ENCODE measurements around the gene OLFML2A.
A peak's percentile ranks its signal among the peaks of the same experiment; 100 is the strongest.

OLFML2A gene

GRCh38 chr9:124790301-124790700 lies 13.4 kb downstream of the OLFML2A start:
- Mint-ChIP-seq H3K4me3 (no peak overlapping the region), H3K36me3 (ENCODE audit: low read depth) (no peaks in the 10 kb centered on the region), H3K27me3 (peaks cover 10% of the 10 kb centered on the region), H3K27ac (no peak overlapping the region), H3K4me1 (ENCODE audit: low read depth) (peaks cover 5% of the 10 kb centered on the region), H3K9me3 (no peaks in the 10 kb centered on the region)
- intact Hi-C loops (cut with micrococcal nuclease), result no loop called here

GRCh38 chr9:124790801-124791505 lies 14.0 kb downstream of the OLFML2A start:
- intact Hi-C loops (cut with micrococcal nuclease), result no loop called here
- H3K27me3 Mint-ChIP-seq, result peaks cover 10% of the 10 kb centered on the region
- H3K4me1 Mint-ChIP-seq (ENCODE audit: low read depth), result peaks cover 5% of the 10 kb centered on the region
- H3K4me3 Mint-ChIP-seq, result no peak overlapping the region
- no peak overlapping the region for H3K27ac Mint-ChIP-seq
- no peaks in the 10 kb centered on the region for H3K9me3 Mint-ChIP-seq
- H3K36me3 Mint-ChIP-seq (ENCODE audit: low read depth), result no peaks in the 10 kb centered on the region

DNA sequence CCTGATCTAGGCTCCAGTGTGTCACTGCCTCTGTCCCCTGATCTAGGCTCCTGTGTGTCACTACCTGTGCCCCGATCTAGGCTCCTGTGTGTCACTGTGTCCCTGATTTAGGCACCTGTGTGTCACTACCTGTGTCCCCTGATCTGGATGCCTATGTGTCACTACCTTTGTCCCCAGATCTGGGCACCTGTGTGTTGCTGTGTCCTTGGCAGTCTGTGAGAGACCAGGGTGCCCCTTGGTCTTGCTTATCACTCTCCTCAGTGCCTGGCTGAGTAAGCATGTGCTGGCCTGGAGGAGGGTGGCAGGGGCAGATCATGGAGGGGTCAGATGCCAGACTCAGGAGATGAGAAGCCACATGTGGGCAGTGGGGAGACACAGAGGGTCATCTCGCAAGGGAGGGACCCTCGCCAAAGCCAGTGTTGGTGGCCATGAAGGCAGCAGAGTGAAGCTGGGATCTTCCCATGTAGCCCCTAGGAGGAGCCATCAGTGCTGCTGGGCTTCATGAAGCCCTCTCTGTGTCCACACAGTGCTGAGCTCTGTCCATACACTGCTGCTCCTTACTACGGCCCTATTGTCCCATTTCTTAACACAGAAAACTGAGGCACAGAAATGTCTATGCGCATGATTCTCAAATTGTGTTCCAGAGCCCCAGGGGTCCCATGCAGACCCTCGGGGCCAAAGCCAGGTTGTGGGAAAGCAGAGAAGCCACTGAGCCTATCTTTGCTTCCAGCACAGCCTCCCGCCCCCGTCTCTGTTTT lies 15.5 kb downstream of the OLFML2A start:
- intact Hi-C loops (cut with micrococcal nuclease), result no loop called here
- Mint-ChIP-seq H3K4me1 (ENCODE audit: low read depth) (peaks cover 5% of the 10 kb centered on the region), H3K36me3 (ENCODE audit: low read depth) (no peaks in the 10 kb centered on the region), H3K27me3 (peaks cover 10% of the 10 kb centered on the region), H3K4me3 (no peak overlapping the region), H3K27ac (peak overlapping the region; percentile 42), H3K9me3 (no peaks in the 10 kb centered on the region)

GRCh38 chr9:124793015-124793541 lies 16.1 kb downstream of the OLFML2A start:
- Mint-ChIP-seq H3K9me3 (no peaks in the 10 kb centered on the region), H3K4me1 (ENCODE audit: low read depth) (peaks cover 5% of the 10 kb centered on the region), H3K27me3 (peaks cover 10% of the 10 kb centered on the region), H3K36me3 (ENCODE audit: low read depth) (no peaks in the 10 kb centered on the region), H3K27ac (peak overlapping the region; percentile 42), H3K4me3 (no peak overlapping the region)
- intact Hi-C loops (cut with micrococcal nuclease), result no loop called here

GRCh38 chr9:124794902-124795491 lies 18.1 kb downstream of the OLFML2A start:
- Mint-ChIP-seq H3K9me3 (no peaks in the 10 kb centered on the region), H3K27ac (peak overlapping the region; percentile 95), H3K27me3 (peaks cover 9% of the 10 kb centered on the region), H3K4me3 (no peak overlapping the region), H3K36me3 (ENCODE audit: low read depth) (no peaks in the 10 kb centered on the region), H3K4me1 (ENCODE audit: low read depth) (peaks cover 15% of the 10 kb centered on the region)
- intact Hi-C loops (cut with micrococcal nuclease), result no loop called here

- intact Hi-C loops (cut with micrococcal nuclease), result no loop called here
- no peaks in the 10 kb centered on the region for H3K36me3 Mint-ChIP-seq (ENCODE audit: low read depth)
- no peaks in the 10 kb centered on the region for H3K9me3 Mint-ChIP-seq
- peaks cover 22% of the 10 kb centered on the region for H3K4me1 Mint-ChIP-seq (ENCODE audit: low read depth)
- H3K27me3 Mint-ChIP-seq, result peaks cover 9% of the 10 kb centered on the region
- peak overlapping the region; percentile 95 for H3K27ac Mint-ChIP-seq
- no peak overlapping the region for H3K4me3 Mint-ChIP-seq
Measured at GRCh38 chr9:124795881-124796431, 19.0 kb downstream of the OLFML2A start.

DNA sequence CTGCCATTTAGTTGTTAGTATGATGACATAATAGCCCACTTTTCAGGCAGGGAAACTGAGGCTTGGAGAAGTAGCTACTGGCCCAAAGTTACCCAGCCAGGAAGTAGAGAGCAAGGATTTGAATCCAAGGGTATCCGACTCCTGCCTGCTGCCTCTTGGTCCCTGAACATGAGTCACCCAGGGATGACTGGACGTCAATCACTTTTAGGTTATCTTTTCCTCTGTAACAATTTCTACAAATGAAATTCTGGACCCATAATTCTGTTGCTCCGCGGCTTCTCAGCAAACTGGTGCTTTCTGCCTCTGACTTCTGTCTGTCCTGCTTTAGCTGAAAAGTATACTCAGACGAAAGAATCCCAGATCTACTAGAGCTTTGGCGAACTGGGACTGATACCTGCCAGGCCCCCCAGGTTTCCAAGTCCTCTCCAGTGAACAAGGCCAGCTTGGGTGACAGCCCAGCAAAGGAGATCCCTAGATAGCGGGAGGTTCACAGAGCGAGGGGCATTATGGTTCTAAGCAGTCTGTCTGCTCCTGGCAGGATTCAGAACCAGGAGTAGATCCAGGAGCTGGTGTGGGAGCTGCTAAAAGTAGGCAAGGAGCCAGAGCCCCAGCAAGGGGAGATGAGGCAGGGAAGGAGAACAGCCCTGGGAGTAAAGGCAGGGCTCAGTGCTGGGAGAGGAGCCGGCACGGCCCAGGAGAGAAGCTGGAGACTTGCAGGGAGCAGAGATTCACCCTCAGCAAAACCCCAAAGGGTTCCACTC lies 20.6 kb downstream of the OLFML2A start:
- intact Hi-C loops (cut with micrococcal nuclease), result no loop called here
- Mint-ChIP-seq H3K9me3 (no peaks in the 10 kb centered on the region), H3K27ac (peak overlapping the region; percentile 95), H3K4me3 (no peak overlapping the region), H3K27me3 (peaks cover 5% of the 10 kb centered on the region), H3K4me1 (ENCODE audit: low read depth) (peaks cover 35% of the 10 kb centered on the region), H3K36me3 (ENCODE audit: low read depth) (no peaks in the 10 kb centered on the region)

DNA sequence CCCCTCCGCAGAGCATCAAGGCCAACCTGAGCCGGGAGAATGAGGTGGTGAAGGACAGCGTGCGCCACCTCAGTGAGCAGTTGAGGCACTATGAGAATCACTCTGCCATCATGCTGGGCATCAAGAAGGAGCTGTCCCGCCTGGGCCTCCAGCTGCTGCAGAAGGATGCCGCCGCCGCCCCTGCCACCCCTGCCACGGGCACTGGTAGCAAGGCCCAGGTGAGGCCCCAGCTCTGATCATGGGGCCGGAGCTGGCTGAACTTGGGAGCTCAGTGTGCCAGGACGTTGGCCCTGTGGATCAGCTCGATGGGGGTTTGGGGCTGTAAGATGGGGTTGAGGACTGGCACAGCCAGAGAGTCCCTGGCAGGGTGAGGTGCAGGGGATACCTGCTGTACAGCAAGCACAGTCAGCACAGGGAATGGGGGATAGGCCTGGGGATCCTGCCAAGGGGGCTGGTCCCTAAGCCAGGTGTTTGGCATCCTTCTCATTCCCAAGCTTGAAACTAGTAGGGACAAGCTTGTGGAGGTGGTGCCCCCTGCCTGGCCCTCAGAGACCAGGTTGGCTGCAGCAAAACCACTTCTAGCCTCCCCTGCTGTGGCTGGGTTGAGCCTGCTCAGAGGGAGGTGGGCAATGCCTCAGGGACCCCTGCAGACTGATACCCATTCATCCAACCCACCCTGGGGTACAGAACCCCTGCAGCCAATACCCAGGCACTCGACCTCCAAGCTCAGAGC lies 22.5 kb downstream of the OLFML2A start:
- no peaks in the 10 kb centered on the region for H3K9me3 Mint-ChIP-seq
- no peaks in the 10 kb centered on the region for H3K36me3 Mint-ChIP-seq (ENCODE audit: low read depth)
- peaks cover 5% of the 10 kb centered on the region for H3K27me3 Mint-ChIP-seq
- no peak overlapping the region for H3K4me3 Mint-ChIP-seq
- H3K27ac Mint-ChIP-seq, result peak overlapping the region; percentile 95
- H3K4me1 Mint-ChIP-seq (ENCODE audit: low read depth), result peaks cover 47% of the 10 kb centered on the region
- intact Hi-C loops (cut with micrococcal nuclease), result no loop called here

DNA sequence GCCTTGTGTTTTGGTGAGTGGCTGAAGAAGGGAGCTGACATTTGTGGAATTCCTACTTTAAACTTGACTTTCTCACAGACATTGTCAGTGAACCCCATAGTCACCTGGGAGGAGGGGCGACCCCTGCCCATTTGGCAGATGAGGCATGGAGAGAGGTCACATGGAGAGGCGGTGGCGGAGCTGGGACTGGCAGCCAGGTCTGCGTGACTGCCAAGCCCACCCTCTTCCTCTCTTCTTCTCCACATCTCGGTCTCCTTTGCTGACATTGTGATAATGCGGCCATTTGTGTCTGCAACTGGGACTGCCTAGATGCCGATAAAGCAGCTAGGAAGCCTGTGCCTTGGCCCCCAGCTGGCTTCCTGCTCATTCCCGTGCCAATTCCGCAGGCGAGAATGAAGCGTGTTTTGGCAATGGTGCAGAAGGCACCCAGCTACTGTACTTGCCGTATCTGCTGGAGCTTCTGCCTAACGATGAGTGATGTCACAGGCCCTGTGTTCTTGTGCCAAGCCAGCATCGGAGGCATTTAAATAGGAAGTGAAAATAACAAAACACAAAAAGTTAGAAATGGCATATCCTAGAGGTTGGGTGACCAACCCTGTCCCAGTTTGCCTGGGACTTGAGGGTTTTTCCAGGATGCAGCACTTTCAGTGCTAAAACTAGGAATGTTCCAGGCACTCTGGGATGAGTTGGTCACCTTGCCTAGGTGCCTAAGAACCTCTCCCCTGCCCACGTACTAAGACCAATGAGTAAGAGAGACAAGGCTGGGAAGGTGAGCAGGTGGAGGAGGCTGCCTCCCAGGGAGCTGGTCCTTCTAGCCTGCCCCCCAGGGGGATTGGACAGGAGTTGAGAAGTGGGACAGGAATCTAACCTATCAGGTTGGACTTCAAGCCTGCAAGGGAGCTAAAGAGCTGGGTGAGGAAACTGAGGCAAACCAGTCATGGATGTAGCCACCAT lies 23.6 kb downstream of the OLFML2A start:
- Mint-ChIP-seq H3K4me3 (peak overlapping the region; percentile 18), H3K27me3 (peaks cover 2% of the 10 kb centered on the region), H3K9me3 (no peaks in the 10 kb centered on the region), H3K27ac (peak overlapping the region; percentile 95), H3K36me3 (ENCODE audit: low read depth) (no peaks in the 10 kb centered on the region), H3K4me1 (ENCODE audit: low read depth) (peaks cover 47% of the 10 kb centered on the region)
- intact Hi-C loops (cut with micrococcal nuclease), result no loop called here

- Mint-ChIP-seq H3K36me3 (ENCODE audit: low read depth) (no peaks in the 10 kb centered on the region), H3K4me1 (ENCODE audit: low read depth) (peaks cover 47% of the 10 kb centered on the region)
Measured at GRCh38 chr9:124801356-124801755, 24.4 kb downstream of the OLFML2A start.

DNA sequence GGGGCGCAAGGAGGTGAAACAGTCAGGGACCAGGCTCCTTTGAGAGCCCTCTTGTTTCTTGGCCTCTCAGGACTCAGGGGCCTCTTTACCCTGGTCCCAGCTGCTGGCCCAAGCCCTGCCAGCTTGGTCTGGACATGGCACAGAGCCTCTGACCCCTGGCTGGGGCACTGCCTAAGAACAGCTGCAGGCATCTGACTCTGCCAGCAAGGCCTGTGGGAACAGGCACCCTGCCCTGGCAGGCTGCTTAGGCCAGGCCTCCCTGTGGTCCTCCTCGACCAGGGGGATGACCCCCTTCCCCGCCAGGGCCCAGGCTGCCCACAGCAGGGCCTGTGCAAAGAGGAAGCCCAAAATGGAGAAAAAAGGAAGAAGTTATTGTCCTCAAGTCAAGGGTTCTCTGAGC lies 25.5 kb downstream of the OLFML2A start:
- Mint-ChIP-seq H3K4me3 (no peak overlapping the region), H3K36me3 (ENCODE audit: low read depth) (no peaks in the 10 kb centered on the region), H3K4me1 (ENCODE audit: low read depth) (peaks cover 47% of the 10 kb centered on the region), H3K27ac (peak overlapping the region; percentile 95), H3K27me3 (peaks cover 2% of the 10 kb centered on the region), H3K9me3 (no peaks in the 10 kb centered on the region)
- intact Hi-C loops (cut with micrococcal nuclease), result no loop called here

More at GRCh38 chr9:124801356-124801755, 24.4 kb downstream of the OLFML2A start:
- H3K27me3 Mint-ChIP-seq, result peaks cover 2% of the 10 kb centered on the region
- no peak overlapping the region for H3K4me3 Mint-ChIP-seq
- intact Hi-C loops (cut with micrococcal nuclease), result no loop called here
- H3K27ac Mint-ChIP-seq, result peak overlapping the region; percentile 95
- no peaks in the 10 kb centered on the region for H3K9me3 Mint-ChIP-seq

DNA sequence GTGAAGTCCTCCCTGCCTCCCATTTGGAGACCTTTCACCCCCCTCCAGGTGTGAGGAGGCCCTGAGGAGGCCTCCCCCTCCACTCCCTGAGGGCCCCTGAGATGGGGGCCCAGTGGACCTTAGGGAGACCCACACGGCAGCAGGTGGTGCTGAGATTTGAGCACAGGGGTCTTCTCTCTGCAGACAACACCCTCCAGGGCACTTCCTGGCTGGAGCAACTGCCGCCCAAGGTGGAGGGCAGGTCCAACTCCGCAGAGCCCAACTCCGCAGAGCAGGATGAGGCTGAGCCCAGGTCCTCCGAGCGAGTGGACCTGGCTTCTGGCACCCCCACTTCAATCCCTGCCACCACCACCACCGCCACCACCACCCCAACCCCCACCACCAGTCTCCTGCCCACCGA lies 27.0 kb downstream of the OLFML2A start:
- Mint-ChIP-seq H3K4me3 (no peak overlapping the region), H3K36me3 (ENCODE audit: low read depth) (no peaks in the 10 kb centered on the region), H3K27me3 (peaks cover 2% of the 10 kb centered on the region), H3K27ac (peak overlapping the region; percentile 95), H3K4me1 (ENCODE audit: low read depth) (peaks cover 47% of the 10 kb centered on the region), H3K9me3 (no peaks in the 10 kb centered on the region)
- intact Hi-C loops (cut with micrococcal nuclease), result no loop called here

All from dendritic cell treated with granulocyte-macrophage colony-stimulating factor and Interleukin-4, amounts not matched to agents 40 ng/mL and 50 ng/mL, for 4 days (primary cell).